ENCODE data around the gene SLC35F1.

DNA sequence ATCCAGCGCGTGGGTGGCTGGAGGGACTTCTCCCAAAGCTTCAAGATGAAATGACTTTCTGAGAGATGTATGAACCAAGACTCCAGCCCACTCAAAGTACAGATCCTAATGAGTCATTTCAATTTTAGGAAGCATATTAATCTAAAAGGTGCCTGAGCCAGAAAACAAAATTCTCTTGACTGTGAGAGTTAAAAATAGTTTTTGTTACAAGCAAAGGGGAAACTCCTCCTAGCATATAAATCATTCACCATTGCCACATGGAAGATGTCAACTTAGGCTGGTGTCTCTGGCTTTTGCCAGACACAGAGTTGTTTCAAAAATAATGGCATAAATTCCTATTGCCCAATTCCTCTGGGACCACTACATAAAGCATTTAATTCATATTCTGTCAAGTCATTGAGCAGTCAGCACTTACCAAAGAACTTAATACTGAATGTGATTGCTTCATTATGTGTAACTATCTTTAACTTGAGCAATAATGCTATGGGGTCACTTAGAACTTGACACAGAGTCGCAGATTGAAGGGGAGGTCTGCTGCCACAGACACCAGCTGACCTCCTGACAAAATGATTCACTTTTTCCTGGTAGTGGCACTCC lies 280.6 kb downstream of the SLC35F1 start:
- TF ChIP-seq, protein P1, sequence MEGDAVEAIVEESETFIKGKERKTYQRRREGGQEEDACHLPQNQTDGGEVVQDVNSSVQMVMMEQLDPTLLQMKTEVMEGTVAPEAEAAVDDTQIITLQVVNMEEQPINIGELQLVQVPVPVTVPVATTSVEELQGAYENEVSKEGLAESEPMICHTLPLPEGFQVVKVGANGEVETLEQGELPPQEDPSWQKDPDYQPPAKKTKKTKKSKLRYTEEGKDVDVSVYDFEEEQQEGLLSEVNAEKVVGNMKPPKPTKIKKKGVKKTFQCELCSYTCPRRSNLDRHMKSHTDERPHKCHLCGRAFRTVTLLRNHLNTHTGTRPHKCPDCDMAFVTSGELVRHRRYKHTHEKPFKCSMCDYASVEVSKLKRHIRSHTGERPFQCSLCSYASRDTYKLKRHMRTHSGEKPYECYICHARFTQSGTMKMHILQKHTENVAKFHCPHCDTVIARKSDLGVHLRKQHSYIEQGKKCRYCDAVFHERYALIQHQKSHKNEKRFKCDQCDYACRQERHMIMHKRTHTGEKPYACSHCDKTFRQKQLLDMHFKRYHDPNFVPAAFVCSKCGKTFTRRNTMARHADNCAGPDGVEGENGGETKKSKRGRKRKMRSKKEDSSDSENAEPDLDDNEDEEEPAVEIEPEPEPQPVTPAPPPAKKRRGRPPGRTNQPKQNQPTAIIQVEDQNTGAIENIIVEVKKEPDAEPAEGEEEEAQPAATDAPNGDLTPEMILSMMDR (IDR thresholded peaks at IDR 0.05; ENCODE audit: low read depth, low read length): no peak
- TF ChIP-seq EZH2phosphoT487 (IDR thresholded peaks at IDR 0.05; ENCODE audit: low read depth): no peak
